ENCODE data around the gene UNK.
"Not testable (repeated sequence)": the region's sequence is repeated elsewhere in the genome, so short reads cannot be mapped to it uniquely, and the experiment has no call there.

GRCh38 chr17:75759978-75760640 is 24.5 kb upstream of the UNK start:
- not testable (repeated sequence) for TF ChIP-seq CTCF (IDR thresholded peaks at IDR 0.05; ENCODE audit: extremely low read depth in 1 of 2, insufficient read depth in 1 of 2, low read depth in 1 of 2, low read length in 2 of 2); POLR2A (IDR thresholded peaks at IDR 0.05; ENCODE audit: low read depth, low read length); POLR2AphosphoS5 (IDR thresholded peaks at IDR 0.05; ENCODE audit: insufficient read depth, low read depth, low read length); MAX (IDR thresholded peaks at IDR 0.05; ENCODE audit: insufficient read depth, insufficient read length); GATA2 (IDR thresholded peaks at IDR 0.05; ENCODE audit: insufficient read depth, insufficient read length, low read depth, low read length); JUN (IDR thresholded peaks at IDR 0.05; ENCODE audit: borderline replicate concordance, insufficient read depth, insufficient read length, low read depth); EZH2 (IDR thresholded peaks at IDR 0.05; ENCODE audit: borderline replicate concordance, low read depth, low read length, severe bottlenecking)
